Stimulated activated CD8-positive, alpha-beta memory T cell treated with anti-CD3 and anti-CD28 coated beads, Interleukin-15, amount 100 ng/mL, for 1 hour (primary cell): ENCODE results near the gene ELOVL2.

Experiments used
- DNase-seq: peaks from one replicate; pipeline ENCODE4 v3.0.0-alpha.2; 2020; ENCODE audit warnings: low read depth

The ELOVL2 gene

GRCh38 chr6:11058406-11058805 lies 14.3 kb upstream of the ELOVL2 start:
- DNase-seq = no peak

GRCh38 chr6:11056871-11057270 lies 12.8 kb upstream of the ELOVL2 start:
- DNase-seq = no peak

GRCh38 chr6:11055127-11055627 lies 11.1 kb upstream of the ELOVL2 start:
- DNase-seq = no peak

GRCh38 chr6:11054722-11055121 lies 10.6 kb upstream of the ELOVL2 start:
- no peak for DNase-seq

- DNase-seq = no peak
Measured at GRCh38 chr6:11053307-11053706, 9.2 kb upstream of the ELOVL2 start.

- no peak for DNase-seq
Measured at GRCh38 chr6:11050731-11051130, 6.6 kb upstream of the ELOVL2 start.

- no peak for DNase-seq
Measured at GRCh38 chr6:11044712-11045167, 635 bp upstream of the ELOVL2 start.

GRCh38 chr6:11043378-11043960 lies 636 bp downstream of the ELOVL2 start:
- no peak for DNase-seq

- DNase-seq = no peak
Measured at GRCh38 chr6:11042750-11043377, 1.2 kb downstream of the ELOVL2 start.

GRCh38 chr6:11042025-11042749 lies 1.9 kb downstream of the ELOVL2 start:
- DNase-seq = no peak

GRCh38 chr6:11040134-11040533 lies 4.0 kb downstream of the ELOVL2 start:
- no peak for DNase-seq

GRCh38 chr6:11039040-11039439 lies 5.1 kb downstream of the ELOVL2 start:
- DNase-seq = no peak

GRCh38 chr6:11036977-11037430 lies 7.1 kb downstream of the ELOVL2 start:
- no peak for DNase-seq

- DNase-seq = no peak
Measured at GRCh38 chr6:11036351-11036740, 7.8 kb downstream of the ELOVL2 start.

GRCh38 chr6:11035616-11036350 lies 8.3 kb downstream of the ELOVL2 start:
- no peak for DNase-seq

- DNase-seq = no peak
Measured at GRCh38 chr6:11033825-11034224, 10.3 kb downstream of the ELOVL2 start.

- no peak for DNase-seq
Measured at GRCh38 chr6:11030904-11031303, 13.2 kb downstream of the ELOVL2 start.

GRCh38 chr6:11028959-11029358 lies 15.1 kb downstream of the ELOVL2 start:
- DNase-seq = no peak

GRCh38 chr6:11027565-11028110 lies 16.5 kb downstream of the ELOVL2 start:
- no peak for DNase-seq

GRCh38 chr6:11025921-11026635 lies 18.0 kb downstream of the ELOVL2 start:
- no peak for DNase-seq

GRCh38 chr6:11025130-11025529 lies 19.0 kb downstream of the ELOVL2 start:
- no peak for DNase-seq
